Measurements from ENCODE around the gene LILRB5.

GRCh38 chr19:54218960-54219661 lies 38.0 kb downstream of the LILRB5 start:
- no peak for TF ChIP-seq CTCF (conservative IDR thresholded peaks at IDR 0.05)
- no peak for TF ChIP-seq ZFX (IDR thresholded peaks at IDR 0.05)

All from C4-2B (cell line).